K562 (cell line): Measurements from ENCODE around the gene LAMA5. TPM values are rescaled to one million over a fixed set of nuclear protein-coding genes. Genes with fewer than 3 reads are reported as not detected.

Experiments used
- ARID3A ChIP-seq: IDR thresholded peaks from 2 replicates; pipeline ENCODE4 v1.6.1; 2012; ENCODE audit warnings: low read depth, low read length, improper control_type of control experiment, borderline replicate concordance
- CCNT2 ChIP-seq: IDR thresholded peaks from 2 replicates; pipeline ENCODE4 v1.6.1; 2011; ENCODE audit warnings: borderline replicate concordance, low read depth, mild to moderate bottlenecking, moderate library complexity, mixed read lengths, low read length; ENCODE audit not compliant: insufficient read length; ENCODE audit errors: extremely low read depth
- EGR1 ChIP-seq: fragments of 450-650 bp; conservative IDR thresholded peaks from 2 replicates; pipeline ENCODE4 v1.6.1; 2017; ENCODE audit warnings: mild to moderate bottlenecking
- ESRRA ChIP-seq: fragments of 450-650 bp; IDR thresholded peaks from 2 replicates; pipeline ENCODE4 v1.6.1; 2014; ENCODE audit warnings: low read depth, mild to moderate bottlenecking, moderate library complexity, borderline replicate concordance
- IRF1 ChIP-seq: sonication (generic); formaldehyde crosslinking; IDR thresholded peaks from 2 replicates; pipeline ENCODE4 v1.8.0; 2022; ENCODE audit warnings: missing genetic modification reagents, mild to moderate bottlenecking, borderline replicate concordance
- RREB1 ChIP-seq: fragments of 250-450 bp; sonication (Bioruptor Pico); IDR thresholded peaks from 2 replicates; pipeline ENCODE4 v1.4.0; 2020
- STAG1 ChIP-seq: sonication (generic); formaldehyde crosslinking; IDR thresholded peaks from 2 replicates; pipeline ENCODE4 v1.5.0; 2020; ENCODE audit warnings: missing genetic modification reagents, borderline replicate concordance
- ZBTB5 ChIP-seq: fragments of 450-650 bp; IDR thresholded peaks from 2 replicates; pipeline ENCODE4 v1.6.1; 2017; ENCODE audit warnings: antibody characterized with exemption
- ZNF263 ChIP-seq: sonication (generic); formaldehyde crosslinking; IDR thresholded peaks from 2 replicates; pipeline ENCODE4 v1.8.0; 2022; ENCODE audit warnings: mild to moderate bottlenecking, missing genetic modification reagents, borderline replicate concordance
- polyA plus RNA-seq, 8 experiments: library from polyadenylated mRNA; depleted of rRNA in 4 of 8; stranded (reverse) in 5 of 8; unstranded in 3 of 8; fragments of >200 nt; fragmentation: Nextera tagmentation in 2 of 8; fragmentation: Illumina TruSeq in 1 of 8; extraction: Ambion mirVana in 2 of 8; extraction: Trizol in 1 of 8; gene quantifications; 2 replicates each; pipeline versions ENCODE4 v1.2.1 to v1.2.3, GENCODE V29; 2011 to 2014; ENCODE audit warnings: inconsistent platforms in 1 of 8, missing spikeins in 1 of 8
- total RNA-seq, 7 experiments: library from RNA; depleted of rRNA in 6 of 7; stranded (reverse); fragments of >200 nt in 6 of 7; fragmentation: Illumina TruSeq in 2 of 7; extraction: Trizol in 2 of 7; gene quantifications; 2 replicates each; pipeline versions ENCODE4 v1.2.1 to v1.2.3, GENCODE V29; 2011 to 2021; ENCODE audit warnings: low replicate concordance in 1 of 7

Gene LAMA5
- total and polyA plus RNA-seq, 9 of the 15 experiments (the other 6 are each of a cell fraction or from before 2014, with no cell fraction given), result 0.31 to 101 (median 7.8) TPM

GRCh38 chr20:62409931-62410745 lies 43.0 kb upstream of the LAMA5 start (continued):
- TF ChIP-seq STAG1, result peak; percentile 89
- TF ChIP-seq EGR1, result peak; percentile 49
- TF ChIP-seq IRF1, result no peak
- TF ChIP-seq ARID3A, result no peak
- TF ChIP-seq ESRRA, result 0 out of 2 replicates have a peak, but pooled peaks have one; percentile 12
- TF ChIP-seq ZNF263 (CRISPR knock-in tag), result peak; percentile 83
- no peak for TF ChIP-seq RREB1 (CRISPR knock-in tag)
- TF ChIP-seq ZBTB5, result no peak
- TF ChIP-seq CCNT2, result no peak
